Posterior cingulate gyrus (tissue), 11 donors: ENCODE measurements around the gene PLXNB2.
"Not testable (repeated sequence)": the region's sequence is repeated elsewhere in the genome, so short reads cannot be mapped to it uniquely, and the experiment has no call there.

ENCODE experiments used
- DNase-seq, 10 donors: peaks; one replicate each; pipeline versions ENCODE4 v3.0.0 to v3.0.0-alpha.2; 2020 to 2021; ENCODE audit warnings: mixed read lengths in 3 of 10
- intact Hi-C: fragments of 100-400 bp; cut with DNase I; formaldehyde crosslinking; loops from one replicate; pipeline ENCODE4 v1.15.1; 2023

The PLXNB2 gene

DNA sequence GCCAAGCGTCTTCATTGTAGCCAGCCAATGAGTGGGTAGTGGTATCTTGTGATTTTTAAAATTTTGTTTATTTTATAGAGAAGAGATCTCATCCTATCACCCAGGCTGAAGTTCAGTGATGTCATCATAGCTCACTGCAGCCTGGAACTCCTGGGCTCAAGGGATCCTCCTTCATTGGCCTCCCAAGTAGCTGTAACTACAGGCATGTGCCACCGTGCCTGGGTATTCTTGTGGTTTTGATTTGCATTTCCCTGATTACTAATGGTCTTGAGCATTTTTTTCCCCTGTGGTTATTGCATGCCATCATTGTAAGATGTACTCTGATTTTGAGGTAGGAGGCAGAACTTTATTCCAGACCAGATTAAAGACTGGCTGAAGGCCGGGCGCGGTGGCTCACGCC, 21.8 kb upstream of the PLXNB2 start:
- DNase-seq, result no peak
- intact Hi-C loops, result no loop called here

DNA sequence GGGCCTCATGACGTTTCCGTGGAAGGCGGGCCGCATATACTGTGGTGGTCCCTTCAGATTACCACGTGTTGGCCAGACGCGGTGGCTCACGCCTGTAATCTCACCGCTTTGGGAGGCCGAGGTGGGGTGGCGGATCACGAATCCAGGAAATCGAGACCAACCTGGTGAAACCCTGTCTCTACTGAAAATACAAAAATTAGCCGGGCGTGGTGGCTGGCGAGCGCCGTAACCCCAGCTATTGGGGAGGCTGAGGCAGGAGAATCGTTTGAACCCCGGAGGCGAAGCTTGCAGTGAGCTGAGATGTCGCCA, 20.2 kb upstream of the PLXNB2 start:
- intact Hi-C loops, result loop anchor here (2.0 kb wide), 3 partner anchors 15 to 51 kb away; partner anchors contain the start of gene PPP6R2
- DNase-seq, result no peak

DNA sequence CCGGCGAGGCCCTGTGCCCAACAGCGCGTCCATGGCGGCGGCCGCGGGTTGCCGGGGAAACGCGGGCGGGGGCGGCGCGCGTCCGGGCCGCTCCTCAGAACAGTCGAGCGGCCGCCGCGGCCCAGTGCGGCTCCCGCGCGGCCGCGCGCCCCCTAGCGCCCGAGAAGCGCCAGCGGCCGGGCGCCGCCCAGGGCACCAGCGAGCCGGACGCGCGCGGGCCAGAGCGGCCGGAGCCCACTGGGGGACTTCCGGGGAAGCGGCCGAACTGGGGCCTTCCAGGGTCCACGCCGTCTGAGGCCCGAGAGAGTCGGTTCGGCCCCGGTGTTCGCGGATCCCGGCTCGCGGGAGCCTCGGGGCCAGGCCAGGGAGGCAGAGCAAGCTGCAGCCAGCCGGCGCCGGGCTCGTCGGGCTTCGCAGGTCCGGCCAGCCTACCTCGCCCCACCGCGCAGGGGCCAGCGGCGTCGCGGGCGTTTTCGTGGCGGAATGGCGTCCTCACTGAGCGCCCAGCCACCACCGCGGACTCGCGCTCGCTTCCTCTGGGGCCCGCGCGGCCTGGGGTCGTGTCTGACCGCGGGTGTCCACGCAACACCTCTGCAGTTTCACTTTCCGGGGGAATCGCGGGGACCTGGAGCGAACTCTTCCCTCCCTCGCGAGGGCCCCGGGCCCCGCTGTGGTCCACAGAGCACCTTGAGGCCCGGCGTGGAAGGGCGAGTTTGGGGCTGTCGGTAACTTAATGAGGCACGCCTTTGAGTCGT, 19.7 kb upstream of the PLXNB2 start, which contains the start of gene DENND6B:
DENND6B (minus strand) TSS at position 57 of the 755 bp plus-strand sequence; CDS start at position 33, 24 bp downstream.
- intact Hi-C loops, result loop anchor here (2.0 kb wide), 3 partner anchors 16 to 50 kb away; partner anchors contain the start of gene PPP6R2
- DNase-seq, result peak; percentile 58 to 97 (median 76)

DNA sequence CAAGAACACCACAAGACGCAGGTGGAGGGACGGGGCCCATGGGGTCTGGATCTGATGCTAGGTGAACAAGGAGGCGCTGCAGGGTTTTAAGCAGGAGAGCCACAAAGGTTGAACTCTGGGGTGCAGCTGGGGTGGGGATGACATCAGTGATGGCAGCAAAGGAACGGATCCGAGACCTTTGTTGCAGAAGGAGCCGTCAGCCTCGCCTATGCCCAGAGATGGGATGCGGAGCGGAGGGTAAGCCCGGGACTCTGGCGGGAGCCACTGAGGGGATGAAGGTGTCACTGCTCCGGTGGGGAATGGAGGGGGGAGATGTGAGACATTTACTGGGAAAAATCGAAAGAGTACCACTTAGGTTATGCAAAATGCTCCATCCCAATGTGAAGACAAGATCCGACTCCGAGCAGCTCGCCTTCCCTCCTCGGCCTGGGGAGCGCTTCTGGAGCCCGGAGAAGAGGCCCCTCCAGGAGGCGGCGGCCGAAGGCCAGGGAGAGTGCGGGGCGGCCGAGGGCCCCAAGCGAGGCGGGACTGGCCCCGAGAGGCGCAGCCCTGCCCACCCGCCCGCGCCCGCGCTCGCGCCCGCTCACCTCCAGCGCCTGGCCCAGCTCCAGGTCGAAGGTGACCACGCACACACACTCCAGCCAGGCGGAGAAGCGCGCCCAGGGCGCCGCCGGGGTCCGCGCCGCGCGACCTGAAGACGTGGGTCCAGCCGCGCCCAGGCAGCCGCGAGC, 18.9 kb upstream of the PLXNB2 start:
- DNase-seq, result peak in 2 of 10 donors; percentile 81 to 84
- intact Hi-C loops, result loop anchor here (2.0 kb wide), 3 partner anchors 16 to 50 kb away; partner anchors contain the start of gene PPP6R2

DNA sequence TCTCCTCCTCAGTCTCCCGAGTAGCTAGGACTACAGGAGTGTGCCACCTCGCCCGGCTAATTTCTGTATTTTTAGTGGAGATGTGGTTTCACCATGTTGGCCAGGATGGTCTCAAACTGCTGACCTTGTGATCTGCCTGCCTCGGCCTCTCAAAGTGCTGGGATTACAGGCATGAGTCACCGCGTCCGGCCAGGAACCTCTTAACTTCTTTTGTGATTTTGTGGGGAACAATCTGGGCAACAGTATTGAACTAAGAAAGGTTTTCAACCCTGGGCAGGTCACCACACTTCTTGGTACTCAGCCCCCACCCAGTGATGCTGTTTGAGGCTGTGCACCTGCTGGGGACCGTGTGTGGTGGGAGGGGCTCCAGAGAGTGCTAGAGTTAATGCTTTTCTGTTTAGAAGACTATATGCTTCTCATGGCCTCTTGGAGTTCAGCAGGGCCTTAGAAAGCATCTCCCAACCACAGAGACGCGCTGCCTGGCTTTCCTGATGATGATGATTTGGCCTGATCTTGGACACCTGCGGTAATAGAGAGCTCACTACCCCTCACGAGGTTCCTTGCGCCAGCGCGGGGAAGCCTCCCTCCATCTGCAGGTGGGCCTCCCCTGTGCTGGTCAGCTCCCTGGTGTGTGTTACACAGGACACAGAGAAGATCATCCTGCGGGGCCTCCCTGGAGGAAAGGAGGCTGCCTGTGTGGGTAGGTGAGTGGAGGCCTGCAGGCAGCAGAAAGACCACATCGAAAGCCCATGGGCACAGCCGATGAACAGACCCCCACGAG, 18.2 kb upstream of the PLXNB2 start:
- intact Hi-C loops, result loop anchor here (2.0 kb wide), 3 partner anchors 17 to 49 kb away; partner anchors contain the start of gene PPP6R2
- peak in 2 of 10 donors; percentile 52 to 67 for DNase-seq

DNA sequence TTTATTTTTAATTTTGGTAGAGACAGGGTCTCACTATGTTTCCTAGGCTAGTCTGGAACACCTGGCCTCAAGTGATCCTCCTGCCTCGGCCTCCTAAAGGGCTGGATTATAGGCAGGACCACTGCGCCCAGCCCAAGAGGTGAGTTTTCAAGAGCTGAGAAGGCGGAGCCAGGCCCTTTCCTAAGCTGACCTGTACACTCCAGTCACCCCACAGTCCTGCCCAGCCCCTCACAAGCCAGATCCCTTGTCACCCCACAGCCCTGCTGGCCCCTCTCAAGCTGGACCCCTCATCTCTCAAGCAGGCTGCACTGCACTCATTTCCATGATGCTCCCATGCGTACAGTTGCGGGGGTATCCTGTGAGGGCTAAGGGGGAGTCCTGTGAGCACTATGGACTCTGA, 16.5 kb upstream of the PLXNB2 start:
- DNase-seq, result peak in 1 of 10 donors; percentile 33
- intact Hi-C loops, result no loop called here

DNA sequence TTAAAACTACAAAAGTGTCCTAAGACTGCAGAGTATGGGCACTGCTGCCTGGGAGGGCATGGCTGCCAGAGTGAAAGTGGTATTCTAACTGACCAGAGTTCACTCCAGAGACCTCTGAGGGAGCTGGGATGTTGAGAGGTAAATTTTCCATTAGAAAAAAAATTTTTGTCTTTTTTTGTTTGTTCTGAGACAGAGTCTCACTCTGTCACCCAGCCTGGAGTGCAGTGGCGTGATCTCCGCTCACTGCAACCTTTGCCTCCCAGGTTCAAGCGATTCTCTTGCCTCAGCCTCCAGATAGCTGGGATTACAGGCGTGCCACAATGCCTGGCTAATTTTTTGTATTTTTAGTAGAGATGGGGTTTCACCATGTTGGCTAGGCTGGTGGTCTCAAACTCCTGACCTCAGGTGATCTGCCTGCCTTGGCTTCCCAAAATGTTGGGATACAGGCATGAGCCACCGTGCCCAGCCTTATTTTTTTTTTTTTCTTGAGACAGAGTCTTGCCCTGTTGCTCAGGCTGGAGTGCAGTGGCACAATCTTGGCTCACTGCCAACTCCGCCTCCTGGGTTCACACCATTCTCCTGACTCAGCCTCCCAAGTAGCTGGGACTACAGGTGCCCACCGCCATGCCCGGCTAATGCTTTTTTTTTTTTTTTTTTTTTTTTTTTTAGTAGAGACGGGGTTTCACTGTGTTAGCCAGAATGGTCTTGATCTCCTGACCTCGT, 15.1 kb upstream of the PLXNB2 start:
- peak in 2 of 10 donors; percentile 35 to 80 for DNase-seq
- intact Hi-C loops, result not testable (repeated sequence)

DNA sequence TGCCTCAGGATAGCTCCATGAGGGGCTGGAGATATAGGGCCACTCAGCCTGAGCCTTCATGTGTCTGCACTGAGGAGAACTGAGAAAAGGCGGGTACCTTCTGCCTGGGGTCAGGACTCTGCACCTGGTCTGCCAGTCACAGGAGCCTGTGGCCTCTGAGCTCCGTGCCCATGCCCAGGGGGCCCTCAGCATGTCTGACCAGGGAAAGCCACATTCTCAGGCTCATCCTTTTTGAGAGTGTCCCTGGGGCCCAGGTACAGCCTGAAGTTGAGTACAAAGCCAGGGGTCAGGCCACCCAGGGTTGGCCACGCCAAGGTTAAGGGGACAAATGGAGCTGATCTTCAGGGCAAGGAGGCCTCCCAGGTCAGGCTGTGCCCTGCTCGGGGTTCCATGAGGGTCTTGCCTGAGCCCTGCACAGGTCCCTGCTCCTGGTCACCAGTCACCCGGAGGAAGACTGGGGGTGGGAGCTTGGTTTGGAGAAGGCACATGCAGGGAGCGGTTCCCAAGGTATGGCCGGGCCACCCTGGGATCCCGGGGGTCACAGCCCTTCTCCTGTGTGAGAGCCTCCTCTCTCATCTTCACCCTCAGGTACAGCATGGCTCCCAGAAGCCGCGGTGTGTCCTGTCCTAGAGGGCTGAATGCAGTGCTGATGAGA, 13.4 kb upstream of the PLXNB2 start:
- intact Hi-C loops, result no loop called here
- peak in 3 of 10 donors; percentile 47 to 74 (median 69) for DNase-seq

DNA sequence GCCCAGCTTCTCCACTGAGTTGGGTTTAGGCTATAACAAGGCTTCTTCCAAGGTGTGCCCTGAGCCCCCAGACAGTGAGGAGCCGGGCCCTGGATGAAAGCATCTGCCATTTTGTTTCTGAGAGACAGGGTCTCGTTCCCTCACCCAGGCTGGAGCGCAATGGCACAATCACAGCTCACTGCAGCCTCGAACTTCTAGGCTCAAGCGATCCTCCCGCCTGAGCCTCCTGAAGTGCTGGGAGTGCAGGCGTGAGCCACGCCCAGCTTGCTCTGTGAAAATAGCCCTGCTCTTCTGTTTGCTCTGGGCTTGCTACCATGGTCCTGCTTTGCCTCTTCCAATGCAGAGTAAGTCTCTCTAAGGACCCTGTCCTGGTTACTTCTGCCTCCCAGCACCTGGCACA, 12.7 kb upstream of the PLXNB2 start:
- DNase-seq, result no peak
- intact Hi-C loops, result no loop called here

DNA sequence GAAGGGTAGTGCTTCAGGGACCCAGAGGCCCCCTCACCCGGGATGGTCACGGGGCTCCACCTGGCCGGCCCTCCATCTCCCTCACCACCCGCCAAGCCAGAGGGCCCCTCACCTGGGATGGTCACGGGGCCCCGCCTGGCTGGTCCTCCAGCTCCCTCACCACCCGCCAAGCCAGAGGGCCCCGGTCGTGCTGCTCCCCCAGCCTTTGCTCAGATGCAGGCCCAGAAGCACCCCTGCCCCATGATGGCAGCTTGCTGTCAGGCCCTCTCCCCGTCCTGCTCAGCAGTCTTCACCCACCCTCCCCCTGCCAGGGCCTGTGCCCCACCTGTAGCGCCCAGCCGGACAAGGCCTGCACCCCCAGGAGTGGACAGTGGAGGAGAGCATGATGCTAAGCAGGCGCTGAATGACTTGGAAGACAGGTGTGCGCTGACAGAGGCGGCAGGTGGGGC, 12.1 kb upstream of the PLXNB2 start:
- peak in 3 of 10 donors; percentile 51 to 68 (median 59) for DNase-seq
- intact Hi-C loops, result no loop called here

DNA sequence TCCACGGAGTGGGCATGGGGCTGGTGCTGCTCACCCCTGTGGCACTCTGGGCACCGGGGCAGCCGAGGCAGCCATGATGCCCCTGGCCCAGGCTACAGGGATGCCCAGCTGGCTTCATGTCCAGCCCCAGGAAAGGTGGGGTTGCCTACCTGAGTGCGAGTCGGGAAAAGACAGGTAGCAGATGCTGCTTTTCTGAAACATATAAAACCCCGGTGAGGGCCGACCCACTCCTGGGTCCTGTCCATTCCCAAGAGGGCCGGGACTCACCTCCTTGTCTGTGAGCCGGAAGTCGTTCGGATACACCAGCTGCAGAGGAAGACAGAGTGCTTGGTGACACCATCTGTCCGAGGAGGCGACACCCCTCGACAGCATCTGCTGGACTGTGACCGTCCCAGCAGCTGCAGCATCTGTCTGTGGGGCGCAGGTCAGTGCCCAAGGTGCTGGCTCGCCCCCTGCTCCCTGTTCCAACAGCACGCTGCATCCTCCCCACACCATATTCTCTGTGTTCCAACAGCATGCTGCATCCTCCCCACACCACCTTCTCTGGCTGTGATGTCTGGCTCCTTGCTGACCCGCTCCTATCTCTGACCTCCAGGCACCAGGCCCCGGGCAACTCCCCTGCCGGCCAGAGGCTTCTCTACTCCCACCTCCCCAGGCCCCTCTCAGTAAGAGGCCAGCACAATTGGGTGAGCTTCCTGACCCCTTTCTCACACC, 11.4 kb upstream of the PLXNB2 start:
- intact Hi-C loops, result no loop called here
- peak in 2 of 10 donors; percentile 41 to 77 for DNase-seq

DNA sequence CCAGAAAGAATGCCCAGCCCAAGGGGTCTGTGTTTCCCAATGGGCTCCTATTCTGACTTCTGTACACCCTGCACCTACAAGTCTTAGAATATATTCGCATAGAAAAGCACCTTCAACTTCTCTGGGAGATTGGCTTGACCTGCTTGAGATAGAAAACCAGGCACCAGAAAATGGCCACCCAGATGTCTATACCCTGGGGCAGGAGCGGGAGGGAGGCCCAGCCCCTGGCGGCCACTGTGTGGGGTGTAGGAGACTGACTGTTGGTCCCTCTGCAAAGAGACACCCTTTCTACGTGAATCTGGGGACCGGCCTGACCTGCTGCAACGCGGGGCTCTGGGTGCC, 10.9 kb upstream of the PLXNB2 start:
- intact Hi-C loops, result no loop called here
- no peak for DNase-seq

DNA sequence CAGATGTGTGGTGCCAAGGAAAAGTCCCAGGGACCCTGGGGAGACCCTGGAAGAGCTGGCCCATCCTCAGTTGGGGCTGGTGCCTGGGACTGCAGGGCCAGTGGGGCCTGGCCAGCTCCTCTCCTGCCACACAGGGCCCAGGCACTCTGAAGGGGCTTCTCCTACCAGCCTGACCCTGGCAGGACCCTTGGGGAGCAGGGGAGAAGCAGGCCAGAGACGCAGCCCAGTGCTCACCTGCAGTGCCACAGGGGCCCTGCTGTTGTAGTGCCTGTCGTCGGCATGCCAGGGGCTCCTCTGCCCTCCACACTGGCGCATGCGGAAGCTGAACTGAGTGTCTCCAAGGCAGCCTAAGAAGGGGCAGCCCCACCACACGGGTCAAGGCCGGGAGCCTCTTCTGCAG, 10.2 kb upstream of the PLXNB2 start:
- intact Hi-C loops, result no loop called here
- peak in 1 of 10 donors; percentile 15 for DNase-seq

DNA sequence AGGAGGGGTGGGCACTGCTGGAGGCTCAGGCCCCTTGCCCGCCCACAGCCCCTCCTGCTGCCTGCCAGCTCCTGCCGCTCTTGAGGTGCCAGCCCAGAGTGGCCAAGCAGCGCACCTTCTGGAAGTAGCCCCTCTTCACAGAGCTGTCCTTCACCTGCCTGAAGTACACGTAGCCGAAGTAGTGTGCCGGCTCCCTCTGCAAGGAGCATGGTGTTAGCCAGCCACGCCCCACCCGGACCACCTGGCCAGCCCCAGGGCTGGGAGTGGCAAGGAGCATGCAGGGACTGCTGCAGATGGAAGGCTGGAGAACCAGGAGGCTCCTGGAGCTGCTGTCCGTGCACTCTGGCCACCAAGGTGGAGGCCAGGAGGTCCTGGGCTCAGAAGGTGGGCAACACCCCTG, 9.7 kb upstream of the PLXNB2 start:
- intact Hi-C loops, result no loop called here
- peak in 1 of 10 donors; percentile 19 for DNase-seq

DNA sequence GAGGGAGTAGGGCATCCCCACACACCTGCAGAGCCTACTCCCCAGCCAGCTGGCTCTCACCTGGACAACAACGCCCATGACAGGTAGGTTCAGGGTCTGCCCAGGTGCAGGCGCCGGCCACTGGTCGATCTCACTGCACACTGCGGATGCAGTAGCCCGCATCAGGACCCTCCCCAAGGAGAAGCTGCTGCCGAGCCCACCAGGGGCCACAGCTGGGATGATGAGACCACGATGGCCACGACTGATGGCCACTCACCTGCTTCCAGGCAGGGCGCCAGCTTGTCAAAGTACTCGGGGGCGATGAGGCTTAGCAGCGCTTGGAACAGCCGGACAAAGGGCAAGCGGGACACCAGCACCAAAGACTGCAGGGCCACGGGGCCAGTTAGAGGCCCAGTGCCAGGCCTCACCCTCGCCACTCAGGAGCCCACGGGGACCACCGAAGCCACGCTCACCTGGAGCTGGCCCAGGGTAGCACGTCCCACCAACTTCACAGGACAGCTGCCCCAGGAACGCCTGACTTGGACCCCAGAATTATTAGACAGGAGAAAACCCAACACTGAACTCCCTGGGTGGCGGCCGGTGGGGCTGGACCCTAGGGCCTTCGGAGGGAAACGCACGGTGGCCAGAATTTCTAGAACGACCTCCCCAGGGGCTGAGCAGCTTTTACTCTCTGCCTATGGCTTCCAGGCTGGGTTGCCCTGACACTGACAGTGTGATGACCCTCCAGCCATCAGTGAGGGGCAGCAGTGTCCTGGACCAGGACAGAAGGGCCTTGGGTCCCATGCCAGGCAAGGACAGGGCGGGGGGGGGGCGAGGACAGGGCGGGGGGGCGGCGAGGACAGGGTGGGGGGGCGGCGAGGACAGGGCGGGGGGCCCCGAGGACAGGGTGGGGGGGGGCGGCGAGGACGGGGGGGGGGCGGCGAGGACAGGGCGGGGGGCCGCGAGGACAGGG, 8.9 kb upstream of the PLXNB2 start:
- intact Hi-C loops, result no loop called here
- peak in 2 of 10 donors; percentile 21 to 79 for DNase-seq

DNA sequence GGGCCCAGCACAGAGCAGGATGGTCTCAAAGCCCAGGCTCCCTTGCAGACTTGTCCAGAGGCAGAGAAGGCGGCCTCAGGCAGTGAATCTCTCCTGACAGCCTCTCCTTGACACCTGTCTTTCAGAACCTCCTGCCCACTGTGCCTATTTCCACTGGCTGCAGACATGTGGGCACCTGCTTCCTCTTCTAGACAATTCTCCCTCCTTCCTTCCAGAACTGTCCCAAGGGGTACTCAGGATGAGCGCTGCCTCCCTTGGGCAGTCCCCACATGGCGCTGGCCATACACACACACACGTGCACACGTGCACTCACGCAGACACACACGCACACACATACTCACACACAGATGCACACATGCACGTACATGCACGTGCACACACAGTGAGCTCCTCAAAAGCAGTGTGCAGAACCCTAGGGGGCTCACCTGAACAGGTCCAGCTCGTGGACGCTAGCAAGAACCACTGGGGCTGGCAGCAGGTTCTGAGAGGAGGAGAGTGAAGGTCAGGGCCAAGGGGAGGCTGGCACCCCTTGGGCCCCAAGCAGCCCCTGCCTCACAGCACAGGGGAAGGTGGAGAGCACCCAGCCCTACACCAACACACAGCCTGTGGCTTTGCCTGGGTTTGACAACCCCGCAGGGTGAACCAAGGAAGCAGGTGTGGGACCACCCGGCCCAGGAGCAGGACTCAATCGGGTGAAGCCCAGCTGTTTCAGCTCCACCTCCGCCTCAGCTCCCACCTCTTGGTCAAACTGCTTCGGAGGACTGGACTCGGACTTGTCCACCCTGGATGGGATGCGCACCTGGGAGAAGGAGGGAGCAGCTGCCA, 8.1 kb upstream of the PLXNB2 start:
- intact Hi-C loops, result no loop called here
- DNase-seq, result peak in 2 of 10 donors; percentile 15 to 58
